Activated CD8-positive, alpha-beta memory T cell treated with anti-CD3 and anti-CD28 coated beads for 36 hours (primary cell): ENCODE data around the gene LZTR1. TPM values are rescaled to one million over a fixed set of nuclear protein-coding genes. Genes with fewer than 3 reads are reported as not detected.

ENCODE experiments used
- CTCF ChIA-PET: fragments of 350-600 bp; sonication (Branson Sonifier 250); formaldehyde crosslinking; loops from one replicate; lab custom pipeline; 2021; ENCODE audit warnings: antibody characterized with exemption; lab: Charles Lee
- POLR2A ChIA-PET: fragments of 350-600 bp; sonication (Branson Sonifier 250); formaldehyde crosslinking; loops from one replicate; lab custom pipeline; 2021; ENCODE audit warnings: antibody characterized with exemption; lab: Charles Lee
- total RNA-seq, 2 experiments: library from RNA; stranded (reverse); gene quantifications; one replicate each; pipeline ENCODE4 v1.2.3, GENCODE V29; 2021

The LZTR1 gene
- total RNA-seq, 2 experiments from 2014 or later, result 62.6 to 74.2 TPM

GRCh38 chr22:21014726-21015465, 32.8 kb downstream of the LZTR1 start, which contains the start of gene P2RX6:
Gene P2RX6 (plus strand): TSS chr22:21015165. CDS start chr22:21015175, 10 bp downstream.
- CTCF ChIA-PET, result no interaction called here
- POLR2A ChIA-PET, result interaction anchor here (0.6 to 0.8 kb wide), 2 partner anchors 10 to 12 kb away, joined by 3 read pairs; no protein-coding TSS in a partner anchor

DNA sequence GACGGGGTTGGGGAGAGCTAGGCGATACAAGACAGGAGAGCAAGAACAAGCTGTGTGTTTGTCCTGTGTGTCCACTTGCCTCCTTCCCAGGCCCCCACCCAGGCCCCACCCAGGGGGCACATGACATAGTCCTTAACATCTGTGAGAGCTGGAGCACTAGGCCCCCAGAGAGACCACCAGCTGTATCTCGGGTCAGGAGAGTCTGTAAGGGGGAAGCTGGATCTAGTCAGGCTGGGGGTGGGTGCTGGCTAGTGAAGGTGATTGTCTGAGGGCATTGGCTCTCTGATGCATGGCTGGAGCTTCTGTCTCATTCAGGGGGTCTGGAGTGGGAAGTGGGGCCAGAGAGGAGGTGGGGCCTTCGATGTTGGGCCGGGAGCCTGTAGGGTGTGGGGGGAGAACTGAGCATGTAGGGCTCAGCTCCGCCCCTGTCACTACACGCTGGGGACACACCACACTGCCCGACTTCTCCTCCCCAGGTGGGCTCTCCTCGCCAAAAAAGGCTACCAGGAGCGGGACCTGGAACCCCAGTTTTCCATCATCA, 33.4 kb downstream of the LZTR1 start:
- CTCF ChIA-PET, result interaction anchor here (0.6 kb wide), 1 partner anchor 550 kb away, joined by 3 read pairs; no protein-coding TSS in a partner anchor
- POLR2A ChIA-PET, result no interaction called here

GRCh38 chr22:21016644-21017420, 34.7 kb downstream of the LZTR1 start:
- POLR2A ChIA-PET, result no interaction called here
- CTCF ChIA-PET, result no interaction called here

GRCh38 chr22:21018314-21018713, 36.2 kb downstream of the LZTR1 start:
- ChIA-PET CTCF (no interaction called here), POLR2A (no interaction called here)

DNA sequence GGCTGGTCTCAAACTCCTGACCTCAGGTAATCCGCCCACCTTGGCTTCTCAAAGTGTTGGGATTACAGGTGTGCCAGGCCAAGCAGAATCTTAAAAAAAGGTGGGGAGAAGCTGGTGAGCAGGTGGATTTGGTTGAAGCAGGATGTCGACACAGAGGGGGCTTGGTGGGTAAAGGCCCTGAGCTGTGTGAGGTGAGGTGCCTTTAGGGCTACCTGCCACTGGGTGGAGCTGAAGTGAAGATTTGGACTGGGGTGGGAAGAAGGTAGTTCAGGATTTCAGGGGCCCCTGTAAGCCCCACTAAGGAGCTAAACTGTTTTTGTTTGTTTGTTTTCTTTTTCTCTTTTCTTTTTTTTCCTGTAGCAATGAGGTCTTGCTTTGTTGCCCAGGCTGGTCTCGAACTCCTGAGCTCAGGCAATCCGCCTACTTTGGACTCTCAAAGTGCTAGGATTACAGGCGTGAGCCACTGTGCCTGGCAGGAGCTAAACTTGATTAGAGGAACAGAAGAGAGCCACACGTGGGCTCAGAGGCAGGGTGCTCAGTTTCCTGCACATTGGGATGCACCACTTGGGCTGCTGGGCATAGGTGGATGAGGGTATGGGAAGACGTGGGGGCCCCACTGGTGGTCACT, 38.8 kb downstream of the LZTR1 start:
- ChIA-PET POLR2A (no interaction called here), CTCF (interaction anchor here (0.5 to 1.9 kb wide), 4 partner anchors 8 to 603 kb away, joined by 3 to 6 read pairs (median 4); no protein-coding TSS in a partner anchor)

- POLR2A ChIA-PET, result no interaction called here
- CTCF ChIA-PET, result no interaction called here
These were observed 40.4 kb downstream of the LZTR1 start for GRCh38 chr22:21022507-21022906.

- ChIA-PET CTCF (no interaction called here), POLR2A (no interaction called here)
These were observed 41.0 kb downstream of the LZTR1 start for GRCh38 chr22:21022955-21023614.

DNA sequence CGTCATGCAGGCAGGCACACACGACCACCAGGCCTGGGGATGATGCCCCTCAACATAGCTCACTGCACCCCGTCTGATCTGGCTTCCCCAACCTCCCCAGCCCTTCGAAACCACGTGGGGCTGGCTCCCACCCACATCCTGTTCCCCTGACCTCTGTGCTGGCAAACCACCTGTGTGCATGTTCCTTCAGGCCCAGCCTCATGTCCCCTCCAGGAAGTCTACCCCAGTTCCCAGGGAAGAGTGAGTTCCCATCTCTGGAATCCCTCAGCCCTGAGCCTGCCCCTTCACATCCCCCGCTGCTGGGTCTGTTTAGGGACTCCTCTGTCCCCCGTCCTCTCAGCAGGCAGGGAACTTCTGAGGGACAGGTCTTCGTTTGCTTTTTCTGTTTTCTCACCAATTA, 43.2 kb downstream of the LZTR1 start:
- POLR2A ChIA-PET, result no interaction called here
- CTCF ChIA-PET, result no interaction called here

DNA sequence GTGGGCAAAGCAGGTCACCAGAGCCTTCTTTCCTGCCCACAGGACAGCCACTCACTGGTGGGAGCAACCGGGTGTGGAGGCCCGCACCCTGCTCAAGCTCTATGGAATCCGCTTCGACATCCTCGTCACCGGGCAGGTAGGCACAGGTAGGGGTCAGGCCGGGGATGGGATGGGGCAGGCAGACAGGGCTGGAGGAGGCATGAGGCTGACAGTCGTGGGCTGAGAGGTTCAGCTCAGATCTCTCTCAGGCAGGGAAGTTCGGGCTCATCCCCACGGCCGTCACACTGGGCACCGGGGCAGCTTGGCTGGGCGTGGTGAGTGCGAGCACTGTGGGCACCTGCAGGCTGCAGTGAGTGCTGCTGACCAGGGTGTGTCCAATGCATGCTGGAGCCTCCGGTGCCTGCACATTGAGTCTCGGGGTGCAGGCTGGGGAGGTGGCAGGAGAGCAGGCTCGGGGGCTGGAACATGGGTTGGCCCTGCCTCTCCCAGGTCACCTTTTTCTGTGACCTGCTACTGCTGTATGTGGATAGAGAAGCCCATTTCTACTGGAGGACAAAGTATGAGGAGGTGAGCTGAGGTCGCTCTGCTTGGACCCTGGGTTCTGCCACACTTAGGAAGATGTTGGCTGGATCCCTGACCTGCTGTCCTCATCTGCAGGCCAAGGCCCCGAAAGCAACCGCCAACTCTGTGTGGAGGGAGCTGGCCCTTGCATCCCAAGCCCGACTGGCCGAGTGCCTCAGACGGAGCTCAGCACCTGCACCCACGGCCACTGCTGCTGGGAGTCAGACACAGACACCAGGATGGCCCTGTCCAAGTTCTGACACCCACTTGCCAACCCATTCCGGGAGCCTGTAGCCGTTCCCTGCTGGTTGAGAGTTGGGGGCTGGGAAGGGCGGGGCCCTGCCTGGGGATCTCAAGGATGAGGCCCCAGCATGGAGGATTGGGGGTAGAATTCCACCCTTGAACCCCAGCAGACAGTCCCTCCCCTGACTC, 44.0 kb downstream of the LZTR1 start:
- CTCF ChIA-PET, result no interaction called here
- POLR2A ChIA-PET, result no interaction called here

DNA sequence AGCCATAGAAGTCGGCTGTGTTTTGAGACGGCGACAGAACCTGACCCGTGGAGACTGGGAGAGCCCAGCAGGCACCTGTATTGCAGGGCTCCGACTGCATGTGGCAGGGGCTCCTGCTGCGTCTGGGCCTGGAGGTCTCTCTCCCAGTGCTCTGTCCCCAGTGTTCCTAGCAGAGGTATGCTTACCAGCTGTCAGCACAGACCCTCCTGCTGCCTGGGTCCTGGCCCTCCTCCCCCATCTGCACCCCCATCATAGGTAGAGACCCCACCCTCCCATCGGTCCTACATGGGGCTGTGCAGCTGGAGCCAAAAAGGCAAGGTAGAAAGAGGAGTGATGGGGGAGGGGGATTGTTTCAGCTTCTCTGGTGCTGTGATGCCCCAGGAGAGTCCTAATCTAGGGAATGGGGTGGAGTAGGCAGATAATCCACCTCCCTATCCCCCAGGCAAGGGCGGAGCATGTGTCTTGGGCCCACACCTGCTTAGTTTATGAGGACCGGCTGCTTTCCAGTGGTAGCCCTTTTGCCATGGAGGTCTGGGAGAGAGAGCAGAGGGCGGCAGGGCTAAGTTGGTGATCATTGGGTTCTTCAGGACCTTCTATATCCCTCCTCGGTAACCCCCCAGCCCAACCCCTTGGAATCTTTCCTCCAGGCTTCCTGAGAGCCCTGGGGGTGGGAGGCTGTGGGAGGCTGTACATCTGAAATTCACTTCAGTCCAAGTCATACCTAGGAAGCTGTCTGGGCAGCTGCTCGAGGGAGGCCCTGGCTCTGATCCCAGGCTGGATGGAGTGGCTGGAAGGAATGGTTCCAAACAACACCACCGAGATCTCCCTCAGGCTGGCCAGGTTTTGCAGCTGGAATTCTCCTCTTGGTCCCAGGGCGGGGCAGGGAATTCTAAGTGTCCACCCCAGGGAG, 44.9 kb downstream of the LZTR1 start:
- ChIA-PET POLR2A (no interaction called here), CTCF (no interaction called here)

- CTCF ChIA-PET, result no interaction called here
- POLR2A ChIA-PET, result no interaction called here
These were observed 46.5 kb downstream of the LZTR1 start for GRCh38 chr22:21028277-21029251.

GRCh38 chr22:21029486-21030025, 47.5 kb downstream of the LZTR1 start:
- ChIA-PET POLR2A (no interaction called here), CTCF (no interaction called here)

DNA sequence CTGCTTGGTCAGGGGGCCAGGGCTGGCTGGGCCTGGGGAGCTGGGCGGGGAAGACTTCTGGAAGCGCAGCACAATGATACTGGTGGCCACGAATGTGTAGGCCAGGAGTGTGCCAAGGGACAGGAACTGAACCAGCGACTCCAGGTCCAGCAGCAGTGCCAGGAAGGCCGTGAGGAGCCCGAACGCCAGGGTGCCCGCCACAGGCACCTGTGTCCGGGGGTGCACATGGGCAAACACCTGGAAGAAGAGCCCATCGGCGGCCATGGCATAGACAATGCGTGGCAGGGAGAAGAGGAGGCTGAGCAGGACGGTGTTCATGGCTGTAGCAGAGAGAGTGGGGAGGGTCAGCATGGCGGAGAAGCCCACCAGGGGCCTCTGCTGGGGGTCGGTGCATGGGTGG, 47.9 kb downstream of the LZTR1 start:
- POLR2A ChIA-PET, result no interaction called here
- CTCF ChIA-PET, result no interaction called here

DNA sequence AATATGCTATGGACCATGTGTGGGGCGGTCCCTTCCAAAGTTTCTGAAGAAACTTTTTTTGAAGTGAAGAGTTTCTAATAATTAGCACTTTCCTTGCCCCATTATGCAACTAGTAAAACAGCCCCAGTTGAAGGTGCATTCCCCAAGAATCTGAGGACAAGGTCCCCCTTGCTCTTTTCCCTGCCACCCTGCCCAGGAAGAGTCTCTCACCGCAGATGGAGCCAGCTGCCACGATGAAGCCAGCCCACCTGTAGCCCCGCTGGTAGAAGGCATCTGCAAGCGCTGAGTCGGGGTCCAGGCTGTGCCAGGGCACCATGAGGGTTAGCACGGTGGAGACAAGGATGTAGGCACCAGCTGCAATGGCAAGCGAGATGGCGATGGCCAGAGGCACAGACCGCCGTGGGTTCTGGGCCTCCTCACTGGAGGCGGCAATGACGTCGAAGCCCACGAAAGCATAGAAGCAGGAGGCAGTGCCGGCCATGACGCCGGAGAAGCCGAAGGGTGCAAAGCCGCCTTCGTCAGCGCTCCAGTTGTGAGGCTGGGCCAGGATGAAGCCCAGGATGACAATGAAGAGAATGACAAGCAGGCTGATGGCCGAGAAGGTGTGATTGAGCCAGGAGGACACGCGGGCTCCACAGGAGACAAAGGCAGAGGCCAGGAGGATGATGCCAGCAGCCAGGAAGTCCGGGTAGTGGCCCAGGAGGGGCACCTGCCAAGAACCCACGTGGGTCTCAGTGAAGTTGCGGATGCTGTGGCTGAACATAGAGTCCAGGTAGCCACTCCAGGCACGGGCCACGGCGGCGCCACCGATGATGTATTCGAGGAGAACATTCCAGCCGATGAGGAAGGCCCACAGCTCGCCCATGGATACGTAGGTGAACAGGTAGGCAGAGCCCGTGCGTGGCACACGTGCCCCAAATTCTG, 48.8 kb downstream of the LZTR1 start:
- ChIA-PET CTCF (interaction anchor here (1.3 kb wide), 1 partner anchor 16 kb away, joined by 3 read pairs; no protein-coding TSS in a partner anchor), POLR2A (no interaction called here)
